ENCODE results near the gene RBBP6. TPM values are rescaled to one million over a fixed set of nuclear protein-coding genes. Genes with fewer than 3 reads are reported as not detected.

RBBP6 gene
- polyA plus RNA-seq, 1 of the 3 experiments (the other 2 are of a cell fraction): 15.1 TPM

DNA sequence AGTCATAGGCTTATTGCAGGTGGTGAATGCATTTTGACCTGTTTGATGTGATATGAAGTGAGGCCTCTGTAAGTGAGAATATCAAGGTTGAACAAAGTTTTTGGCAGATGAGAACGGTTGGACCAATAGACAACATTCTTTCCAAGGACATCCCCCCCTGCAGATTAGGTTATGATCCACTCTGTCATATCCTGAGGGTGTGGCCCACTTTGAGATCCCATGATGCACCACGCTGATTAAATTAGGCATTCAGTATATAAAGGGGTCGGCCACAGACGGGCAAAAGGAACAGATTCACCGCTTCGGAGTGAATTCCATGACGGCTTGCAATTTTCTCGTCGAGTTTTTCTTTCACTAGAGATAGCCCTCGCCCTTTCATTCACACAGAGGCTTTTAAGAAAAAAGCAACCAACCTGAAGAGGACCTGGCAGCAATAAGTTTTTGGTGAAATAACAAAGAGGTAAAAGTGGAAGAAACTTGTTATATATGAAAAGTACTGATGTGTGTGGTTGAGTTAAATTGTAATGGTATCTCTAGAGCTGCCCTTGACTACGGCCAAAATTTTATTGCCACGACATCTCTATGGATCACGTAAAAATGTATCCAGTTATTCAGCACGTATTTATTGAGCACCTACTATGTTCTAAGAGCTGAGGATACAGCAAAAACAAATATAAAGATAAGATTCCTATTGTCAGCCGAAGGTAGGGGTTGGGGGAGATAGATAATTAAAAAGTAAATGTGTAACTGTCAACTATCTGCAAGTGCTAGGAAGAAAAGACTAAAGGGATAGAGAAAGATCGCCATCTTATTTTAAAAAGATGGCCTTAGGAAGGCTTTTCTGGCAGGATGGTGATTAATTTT is 1.7 kb upstream of the RBBP6 start:
- Histone ChIP-seq H3K9me2 (no peaks in the 10 kb centered on the region), H4K20me1 (ENCODE audit: insufficient read depth) (peaks cover 26% of the 10 kb centered on the region), H3K9ac (no peak overlapping the region), H3K4me1 (ENCODE audit: control insufficient read depth in 1 of 2, insufficient read depth in 2 of 2, low read depth in 1 of 2, low read length in 1 of 2) (peaks cover 4% of the 10 kb centered on the region in 2 experiments; a peak in 3 of 4 replicates), H3K36me3 (replicated peaks in 1 of 2; ENCODE audit: control insufficient read depth in 1 of 2, insufficient read depth in 2 of 2, low read length in 1 of 2) (peaks cover 0 to 2% of the 10 kb centered on the region in 2 experiments), H3K4me3 (ENCODE audit: low read depth in 2 of 2, low read length in 1 of 2) (no peak overlapping the region), H3K4me2 (no peak overlapping the region), H3F3A (replicated peaks; ENCODE audit: insufficient read depth) (peaks cover 7% of the 10 kb centered on the region), H2AFZ (ENCODE audit: low read depth) (no peak overlapping the region), H3K79me2 (ENCODE audit: insufficient read depth) (peaks cover 33% of the 10 kb centered on the region), H3K27ac (ENCODE audit: low read depth in 2 of 2, low read length in 1 of 2) (no peak overlapping the region), H3K9me3 (no peaks in the 10 kb centered on the region), H3K27me3 (ENCODE audit: insufficient read depth) (no peaks in the 10 kb centered on the region)
- peak; percentile 27 for DNase-seq
- POLR2A ChIA-PET: no interaction called here
- WGBS (ENCODE audit: low lambda C conversion rate): 76% methylated on average over 16 of the region's 16 CpGs
- CTCF ChIA-PET: interaction anchor here (0.9 to 1.5 kb wide), 4 partner anchors 15 to 24 kb away, joined by 3 to 4 read pairs (median 3); no protein-coding TSS in a partner anchor
- TF ChIP-seq GABPA (IDR thresholded peaks at IDR 0.05; ENCODE audit: low read depth): no peak
- no peak for TF ChIP-seq TAF1 (IDR thresholded peaks at IDR 0.05; ENCODE audit: borderline replicate concordance, low read depth, low read length)
- TF ChIP-seq ZBTB33 (IDR thresholded peaks at IDR 0.05; ENCODE audit: borderline replicate concordance, low read depth): no peak
- no peak for TF ChIP-seq EP300 (IDR thresholded peaks at IDR 0.05; ENCODE audit: borderline replicate concordance in 1 of 2, low read depth in 1 of 2, low read length in 1 of 2)
- TF ChIP-seq MEF2A (IDR thresholded peaks at IDR 0.05; ENCODE audit: borderline replicate concordance, low read depth): no peak
- TF ChIP-seq RAD21 (IDR thresholded peaks at IDR 0.05; ENCODE audit: low read length): no peak
- no peak for TF ChIP-seq FOXM1 (IDR thresholded peaks at IDR 0.05; ENCODE audit: low read depth)
- no peak for TF ChIP-seq USF1 (IDR thresholded peaks at IDR 0.05; ENCODE audit: borderline replicate concordance, low read depth)
- no peak for TF ChIP-seq JUND (IDR thresholded peaks at IDR 0.05)
- TF ChIP-seq TEAD4 (IDR thresholded peaks at IDR 0.05; ENCODE audit: borderline replicate concordance, insufficient read depth): no peak
- no peak for TF ChIP-seq NRF1 (IDR thresholded peaks at IDR 0.05; ENCODE audit: low read depth, low read length)
- no peak for TF ChIP-seq PBX3 (IDR thresholded peaks at IDR 0.05)
- no peak for TF ChIP-seq CHD2 (IDR thresholded peaks at IDR 0.05; ENCODE audit: low read length, partially characterized antibody)
- TF ChIP-seq GATA2 (CRISPR knock-in tag; IDR thresholded peaks at IDR 0.05): no peak
